ENCODE measurements around the gene HUNK.
"Not testable (repeated sequence)": the region's sequence is repeated elsewhere in the genome, so short reads cannot be mapped to it uniquely, and the experiment has no call there.

The HUNK gene

DNA sequence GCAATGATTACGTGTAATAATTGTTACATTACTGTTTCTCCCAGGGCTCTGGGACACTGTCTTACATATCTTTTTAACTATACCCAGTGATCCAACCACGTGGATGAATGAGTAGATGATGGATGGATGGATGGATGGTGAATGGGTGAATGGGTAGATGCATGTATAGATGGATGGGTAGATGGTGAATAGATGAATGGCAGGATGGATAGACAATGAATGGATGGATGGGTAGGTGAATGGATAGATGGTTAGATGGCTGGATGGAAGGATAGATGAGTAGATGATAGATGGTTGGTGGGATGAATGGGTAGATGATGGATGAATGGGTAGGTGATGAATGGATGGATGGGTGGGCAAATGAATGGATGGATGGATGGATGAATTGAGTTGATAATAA, 135.9 kb downstream of the HUNK start:
- FAIRE-seq: no peak

DNA sequence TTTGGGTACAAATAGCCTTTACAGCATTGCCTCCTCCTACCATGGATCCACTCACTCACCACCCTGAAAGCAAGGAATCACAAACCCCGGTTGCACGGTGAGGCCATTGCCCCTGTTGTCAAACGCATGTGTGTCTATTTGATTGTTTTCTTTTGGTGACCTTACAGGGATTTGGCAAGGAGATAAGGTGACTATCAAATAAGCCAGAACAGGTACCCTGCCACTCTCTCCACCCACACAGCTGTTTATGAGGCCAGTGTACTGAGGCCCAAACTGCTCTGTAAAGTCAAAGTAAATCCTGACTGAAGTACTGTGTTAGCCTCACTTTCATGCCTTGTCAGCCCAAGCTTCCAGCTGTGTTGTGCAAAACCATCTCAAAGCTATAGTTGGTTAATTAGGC, 136.4 kb downstream of the HUNK start:
- no peak for FAIRE-seq

DNA sequence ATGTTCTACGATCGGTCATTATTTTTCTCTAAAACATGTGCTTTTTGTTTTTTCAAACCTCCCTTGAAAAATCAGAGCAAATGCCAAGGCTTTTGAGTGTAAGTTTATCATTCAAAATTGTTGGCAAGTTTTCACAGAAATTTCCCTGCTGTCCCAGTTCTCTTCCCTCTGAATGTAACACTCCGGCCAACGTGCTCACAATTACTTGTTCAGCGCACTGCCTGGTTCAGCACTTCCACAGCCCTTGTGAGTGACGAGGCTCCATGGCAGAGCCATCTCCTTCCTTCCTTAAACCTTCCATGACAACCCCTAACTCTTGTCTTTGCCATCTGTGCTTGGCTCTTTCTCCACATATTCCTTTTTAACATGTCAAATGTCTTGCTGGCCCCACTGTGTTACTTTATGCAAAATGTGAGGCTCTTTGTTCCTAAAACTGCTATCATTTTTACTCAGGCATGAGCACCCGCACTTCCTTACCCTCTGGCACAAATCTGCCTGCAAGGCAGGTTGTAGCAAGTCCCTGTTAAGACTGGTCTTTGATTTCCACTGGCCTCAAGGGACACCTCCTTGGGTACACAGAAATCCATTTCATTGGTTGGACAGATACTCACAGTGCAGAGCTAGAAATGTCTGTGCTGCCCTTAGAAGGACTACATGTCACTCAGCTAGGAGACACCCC, 142.8 kb downstream of the HUNK start:
- no peak for FAIRE-seq

DNA sequence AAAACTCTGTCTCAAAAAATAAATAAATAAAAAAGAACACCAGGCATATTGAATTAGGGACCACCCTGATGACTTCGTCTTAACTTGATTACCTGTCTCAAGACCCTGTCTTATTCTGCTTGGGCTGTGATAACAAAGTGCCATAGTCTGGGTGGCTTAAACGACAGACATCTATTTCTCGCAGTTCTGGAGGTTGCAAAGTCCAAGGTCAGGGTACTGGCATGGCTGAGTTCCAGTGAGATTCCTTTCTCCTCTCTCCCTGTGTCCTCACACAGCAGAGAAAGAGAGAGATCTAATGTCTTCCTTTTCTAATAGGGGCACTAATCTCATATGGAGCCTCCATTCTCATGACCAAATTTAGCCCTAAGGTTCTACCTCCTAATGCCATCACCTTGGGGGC, 145.6 kb downstream of the HUNK start:
- FAIRE-seq: no peak

DNA sequence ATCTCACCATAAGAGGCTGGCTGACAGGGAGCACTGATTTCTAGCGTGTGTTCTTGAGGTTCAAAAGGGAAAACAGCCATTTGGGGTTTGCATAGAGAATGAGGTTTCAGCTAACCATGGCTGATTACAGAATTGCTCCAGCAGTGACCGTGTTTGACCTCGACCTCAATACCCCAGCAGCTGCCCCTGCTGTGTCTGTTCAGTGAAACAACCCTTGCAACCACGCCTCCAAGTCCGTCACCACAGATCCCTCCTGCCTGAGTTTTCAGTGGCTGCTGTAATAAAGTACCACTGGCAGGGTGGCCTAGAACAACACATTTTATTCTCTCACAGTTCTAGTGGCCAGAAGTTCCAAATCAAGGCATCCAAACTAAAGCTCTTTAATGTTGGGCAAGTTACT, 147.7 kb downstream of the HUNK start:
- FAIRE-seq: no peak

DNA sequence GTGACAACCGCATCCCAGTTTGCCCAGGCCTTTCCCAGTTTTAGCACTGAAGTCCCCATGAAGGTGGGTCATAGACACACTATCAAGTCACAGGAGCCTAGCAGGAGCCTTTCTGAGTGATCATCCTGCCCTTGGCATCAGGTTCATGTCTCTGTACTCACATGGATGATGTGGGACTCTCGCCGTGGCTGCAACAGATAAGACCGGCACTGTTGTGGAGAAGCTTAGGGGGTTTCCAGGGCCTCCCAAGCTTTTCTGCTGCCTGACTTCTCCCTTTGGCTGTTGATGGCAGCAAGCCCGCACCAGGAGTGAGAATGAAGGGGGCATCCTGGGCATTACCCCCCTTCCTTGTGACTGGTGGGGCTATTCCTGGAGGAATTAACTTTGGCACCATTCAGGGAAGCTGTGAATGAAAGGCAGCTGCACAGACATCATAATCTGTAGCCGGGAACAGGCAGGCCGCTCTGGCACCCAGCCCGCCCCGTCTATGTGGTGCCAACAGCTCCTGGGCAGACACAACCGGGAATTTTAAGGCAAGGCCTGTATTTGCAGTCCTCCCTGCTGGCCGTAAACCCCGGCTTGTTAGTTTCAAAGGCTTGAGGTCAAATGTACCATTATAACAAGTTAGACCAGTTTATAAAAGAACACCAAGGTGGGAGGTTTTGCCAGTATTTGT, 148.6 kb downstream of the HUNK start:
- FAIRE-seq: no peak

DNA sequence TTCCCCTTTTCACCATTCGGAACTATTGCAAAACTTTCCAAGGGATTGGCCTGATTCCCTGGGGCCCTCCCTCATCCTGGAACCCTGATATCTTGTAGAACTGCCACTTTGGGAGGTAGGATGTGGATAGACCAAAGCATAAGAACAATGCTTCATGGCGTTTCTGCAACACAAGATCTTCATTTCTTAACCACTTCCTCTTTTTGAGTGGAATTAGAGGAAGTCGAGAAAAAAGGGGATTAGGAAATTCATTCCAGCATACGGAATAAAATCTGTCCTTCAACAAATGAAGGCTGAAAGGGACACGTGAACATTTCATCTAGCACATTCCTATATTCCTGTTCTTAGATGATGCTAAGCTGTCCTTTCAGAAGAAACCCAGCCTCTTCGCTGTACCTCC, 149.3 kb downstream of the HUNK start:
- FAIRE-seq: no peak

DNA sequence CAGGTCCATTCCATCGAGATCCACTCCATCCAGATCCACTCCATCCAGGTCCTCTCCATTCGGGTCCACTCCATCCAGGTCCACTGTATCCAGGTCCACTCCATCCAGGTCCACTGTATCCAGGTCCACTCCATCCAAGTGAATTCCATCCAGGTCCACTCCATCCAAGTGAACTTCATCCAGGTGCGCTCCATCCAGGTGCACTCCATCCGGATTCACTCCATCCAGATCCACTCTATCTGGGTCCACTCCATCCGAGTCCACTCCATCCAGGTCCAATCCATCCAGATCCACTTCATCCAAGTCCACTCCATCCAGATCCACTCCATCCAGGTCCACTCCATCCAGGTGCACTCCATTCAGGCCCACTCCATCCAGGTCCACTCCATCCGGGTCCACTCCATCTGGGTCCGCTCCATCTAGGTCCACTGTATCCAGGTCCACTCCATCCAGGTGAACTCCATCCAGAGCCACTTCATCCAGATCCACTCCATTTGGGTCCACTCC, 157.4 kb downstream of the HUNK start:
- no peak for FAIRE-seq

DNA sequence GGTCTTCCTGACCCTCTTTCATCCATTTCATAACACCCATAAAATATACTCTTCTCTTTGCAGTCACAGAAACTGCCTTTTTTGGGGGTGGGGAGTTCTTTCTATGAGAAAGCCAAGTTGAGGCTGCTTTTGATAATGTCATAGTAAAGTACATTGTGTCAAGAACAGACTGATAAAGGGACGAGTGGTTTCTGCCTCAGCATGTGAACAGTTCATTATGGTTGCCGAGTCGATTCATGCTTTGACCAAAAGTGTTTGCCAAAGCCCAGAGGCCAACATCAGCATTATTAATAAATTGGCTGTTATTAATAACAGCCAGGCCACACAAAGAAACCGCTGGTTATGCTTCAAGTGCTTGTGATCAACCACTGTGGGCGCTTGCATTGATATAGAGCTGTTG, 162.0 kb downstream of the HUNK start:
- no peak for FAIRE-seq

DNA sequence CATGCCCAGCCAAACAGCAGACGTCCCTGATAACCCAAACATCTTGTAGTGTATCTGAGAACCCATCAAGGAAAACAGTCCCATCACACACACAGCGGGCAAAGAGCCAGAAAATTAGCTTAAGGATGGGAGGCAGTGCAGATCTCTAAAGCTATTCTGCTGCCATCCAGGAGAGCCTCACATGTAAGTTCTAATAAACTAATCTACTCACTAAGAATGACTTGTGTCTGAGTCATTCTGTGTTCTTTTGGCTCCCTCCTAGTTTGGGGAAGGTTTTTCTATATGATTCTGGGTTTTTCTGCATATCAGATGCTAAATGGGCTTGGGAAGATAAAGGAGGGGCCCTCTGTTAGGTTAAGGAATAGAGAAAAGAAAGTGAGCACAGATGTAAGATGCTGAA, 162.8 kb downstream of the HUNK start:
- FAIRE-seq: no peak

DNA sequence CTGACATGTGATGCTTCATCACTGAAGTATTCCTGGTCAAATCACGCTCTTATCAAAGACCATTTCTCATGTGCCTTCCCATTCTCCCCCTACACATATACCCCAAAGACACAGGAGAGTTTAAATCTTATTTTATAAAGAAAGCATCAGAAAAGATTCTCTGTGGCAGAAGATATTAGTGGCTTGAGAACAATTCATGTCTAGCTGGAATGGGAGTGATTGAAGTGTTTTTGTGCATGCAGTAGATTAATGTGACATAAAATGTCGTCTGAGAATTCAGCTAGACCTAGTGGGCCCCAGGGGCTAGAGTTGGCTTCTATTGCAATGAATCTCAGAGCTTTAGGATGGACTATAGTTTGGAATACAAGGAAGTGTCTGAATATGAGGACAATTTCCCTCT, 163.9 kb downstream of the HUNK start:
- no peak for FAIRE-seq

DNA sequence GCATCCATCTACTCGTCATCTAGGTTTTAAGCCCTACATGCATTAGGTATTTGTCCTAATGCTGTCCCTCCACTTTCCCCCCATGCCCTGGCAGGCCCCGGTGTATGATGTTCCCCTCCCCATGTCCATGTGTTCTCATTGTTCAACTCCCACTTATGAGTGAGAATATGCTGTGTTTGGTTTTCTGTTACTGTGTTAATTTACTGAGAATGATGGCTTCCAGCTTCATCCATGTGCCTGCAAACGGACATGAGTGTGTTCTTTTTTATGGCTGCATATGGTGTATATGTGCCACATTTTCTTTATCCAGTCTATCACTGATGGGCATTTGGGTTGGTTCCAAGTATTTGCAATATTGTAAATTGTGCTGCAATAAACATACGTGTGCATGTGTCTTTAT, 165.9 kb downstream of the HUNK start:
- FAIRE-seq: not testable (repeated sequence)

DNA sequence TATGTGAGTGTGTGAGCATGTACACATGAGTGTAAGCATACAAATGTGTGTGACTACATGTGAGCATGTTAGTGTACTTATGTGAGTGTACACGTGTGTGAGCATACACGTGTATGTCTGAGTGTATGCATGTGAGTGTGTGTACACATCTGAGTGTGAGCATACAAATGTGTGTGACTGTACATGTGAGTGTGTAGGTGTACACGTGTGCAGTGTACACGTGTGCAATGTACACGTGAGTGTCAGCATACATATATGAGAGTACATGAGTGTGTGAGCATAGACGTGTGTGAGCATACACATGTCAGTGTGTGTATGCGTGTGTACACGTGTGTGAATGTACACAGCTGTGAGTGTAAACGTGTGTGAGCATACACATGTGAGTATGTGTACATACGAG, 170.6 kb downstream of the HUNK start:
- FAIRE-seq: no peak

DNA sequence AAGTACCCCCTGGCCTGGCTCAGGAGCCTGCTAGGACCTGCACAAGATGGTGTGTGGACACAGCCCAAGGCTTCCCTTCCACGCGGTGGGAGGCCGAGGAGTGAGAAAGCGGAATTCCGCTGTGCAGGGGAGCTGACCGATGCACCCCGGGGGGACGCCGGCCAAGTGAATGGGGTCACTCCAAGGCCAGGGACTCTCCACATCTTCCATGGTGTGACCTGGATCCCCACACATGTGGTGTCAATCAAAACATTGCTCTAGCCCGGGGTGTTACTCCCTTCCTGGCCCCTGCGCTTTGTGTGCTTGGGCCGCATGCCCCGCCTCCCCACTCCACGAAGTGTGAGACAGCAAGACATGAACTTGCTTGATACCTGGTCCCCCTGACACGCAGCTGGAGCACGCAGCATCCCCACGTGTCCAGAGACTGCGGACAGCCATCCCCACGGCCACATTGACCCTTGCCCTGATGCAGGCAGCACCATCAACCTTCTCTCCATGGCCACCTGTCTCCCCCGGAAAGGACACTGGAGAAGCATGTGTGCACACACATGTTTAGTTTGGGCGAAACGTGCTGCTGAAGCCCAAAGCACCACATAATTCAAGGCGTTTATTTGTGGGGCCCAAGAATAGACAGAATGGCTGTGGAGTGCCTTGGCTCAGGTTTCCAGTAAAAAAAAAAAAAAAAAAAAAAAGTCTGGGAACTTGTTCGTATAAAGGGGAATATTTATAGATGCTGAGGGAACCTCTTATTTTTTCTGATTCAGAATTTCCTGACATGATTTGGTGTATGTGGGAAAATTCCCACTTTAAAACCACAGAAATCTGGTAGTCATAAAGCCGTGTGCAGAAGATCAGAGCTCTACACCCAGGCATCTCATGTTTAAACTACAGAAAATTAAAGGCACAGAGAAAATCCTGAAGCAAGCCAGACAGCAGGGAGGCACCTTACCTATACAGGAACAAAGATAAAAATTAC, 171.7 kb downstream of the HUNK start:
- FAIRE-seq: no peak

DNA sequence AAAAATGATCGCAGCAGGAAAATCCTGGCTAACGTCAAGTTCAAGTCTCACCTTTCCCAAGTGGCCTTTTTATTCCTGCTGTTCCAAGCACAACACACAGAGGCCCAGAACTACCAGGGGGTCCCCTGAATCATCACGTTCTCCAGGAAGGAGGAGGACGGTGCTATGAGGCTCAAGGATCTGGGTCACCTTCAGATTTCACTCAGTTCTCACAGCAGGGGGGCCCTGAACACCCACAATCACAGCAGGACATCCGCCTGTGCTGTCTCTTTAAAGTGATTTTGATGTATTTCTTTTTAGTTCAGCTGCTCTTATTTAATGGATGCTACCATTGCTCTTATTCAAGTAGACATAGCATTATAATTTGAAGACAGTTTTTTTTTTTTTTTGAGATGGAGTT, 173.4 kb downstream of the HUNK start:
- no peak for FAIRE-seq

DNA sequence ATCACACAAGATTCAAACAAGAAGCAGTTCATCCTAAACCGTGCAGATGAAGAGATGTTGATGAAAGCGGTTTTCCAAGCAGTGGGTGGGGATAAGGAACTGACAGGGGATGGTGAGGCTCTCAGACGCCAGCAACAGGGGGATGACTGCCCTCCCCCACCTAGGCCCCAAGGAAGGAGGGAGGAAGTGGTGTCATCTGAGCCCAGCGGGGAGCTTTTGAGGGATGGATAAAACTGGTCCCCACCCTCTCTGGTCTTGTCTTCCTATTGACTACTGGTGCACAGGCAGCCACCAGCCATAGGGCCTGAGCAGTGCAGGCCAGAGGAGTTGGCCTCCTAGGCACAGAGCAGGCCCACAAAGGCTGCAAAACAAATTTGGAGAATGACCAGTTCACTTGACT, 175.5 kb downstream of the HUNK start:
- FAIRE-seq: no peak
